ENCODE measurements around the gene STXBP3. TPM values are rescaled to one million over a fixed set of nuclear protein-coding genes. Genes with fewer than 3 reads are reported as not detected.
A peak's percentile ranks its signal among the peaks of the same experiment; 100 is the strongest.

STXBP3 gene
- polyA plus RNA-seq, 1 experiment: 44.0 TPM

- no peaks in the 10 kb centered on the region for H3K9me3 ChIP-seq (ENCODE audit: control insufficient read depth, insufficient read depth, low read length)
- no peaks in the 10 kb centered on the region for H3K27me3 ChIP-seq (ENCODE audit: control insufficient read depth, insufficient read depth, low read length)
- H3K27ac ChIP-seq (ENCODE audit: low read depth, low read length): peak overlapping the region; percentile 76
- no peak for DNase-seq (ENCODE audit: low read depth, low spot score)
- CTCF ChIA-PET: interaction anchor here (0.6 to 6.5 kb wide), 35 partner anchors 10 to 1627 kb away, joined by 3 to 211 read pairs (median 4); partner anchors contain the start of genes AKNAD1, GPSM2 and HENMT1
- TF ChIP-seq, protein P1, sequence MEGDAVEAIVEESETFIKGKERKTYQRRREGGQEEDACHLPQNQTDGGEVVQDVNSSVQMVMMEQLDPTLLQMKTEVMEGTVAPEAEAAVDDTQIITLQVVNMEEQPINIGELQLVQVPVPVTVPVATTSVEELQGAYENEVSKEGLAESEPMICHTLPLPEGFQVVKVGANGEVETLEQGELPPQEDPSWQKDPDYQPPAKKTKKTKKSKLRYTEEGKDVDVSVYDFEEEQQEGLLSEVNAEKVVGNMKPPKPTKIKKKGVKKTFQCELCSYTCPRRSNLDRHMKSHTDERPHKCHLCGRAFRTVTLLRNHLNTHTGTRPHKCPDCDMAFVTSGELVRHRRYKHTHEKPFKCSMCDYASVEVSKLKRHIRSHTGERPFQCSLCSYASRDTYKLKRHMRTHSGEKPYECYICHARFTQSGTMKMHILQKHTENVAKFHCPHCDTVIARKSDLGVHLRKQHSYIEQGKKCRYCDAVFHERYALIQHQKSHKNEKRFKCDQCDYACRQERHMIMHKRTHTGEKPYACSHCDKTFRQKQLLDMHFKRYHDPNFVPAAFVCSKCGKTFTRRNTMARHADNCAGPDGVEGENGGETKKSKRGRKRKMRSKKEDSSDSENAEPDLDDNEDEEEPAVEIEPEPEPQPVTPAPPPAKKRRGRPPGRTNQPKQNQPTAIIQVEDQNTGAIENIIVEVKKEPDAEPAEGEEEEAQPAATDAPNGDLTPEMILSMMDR (IDR thresholded peaks at IDR 0.05; ENCODE audit: low read depth, low read length): peak; percentile 77
- H3K4me3 ChIP-seq (ENCODE audit: low read depth, low read length): peak overlapping the region; percentile 23; the same call in 1 of the 2 replicates
- POLR2A ChIA-PET: interaction anchor here (0.9 to 1.6 kb wide), 2 partner anchors 12 to 48 kb away, joined by 3 to 4 read pairs; partner anchors contain the start of gene GPSM2
Observed at GRCh38 chr1:108828074-108828961, 81.8 kb downstream of the STXBP3 start.

- no peak overlapping the region for H3K27ac ChIP-seq (ENCODE audit: low read depth, low read length)
- no peak overlapping the region for H3K4me3 ChIP-seq (ENCODE audit: low read depth, low read length)
- ChIA-PET CTCF (interaction anchor here (1.1 to 6.5 kb wide), 7 partner anchors 9 to 87 kb away, joined by 4 to 211 read pairs (median 18); no protein-coding TSS in a partner anchor), POLR2A (interaction anchor here (0.9 to 1.6 kb wide), 2 partner anchors 13 to 47 kb away, joined by 3 to 4 read pairs; partner anchors contain the start of gene GPSM2)
- no peaks in the 10 kb centered on the region for H3K9me3 ChIP-seq (ENCODE audit: control insufficient read depth, insufficient read depth, low read length)
- TF ChIP-seq, protein P1 (IDR thresholded peaks at IDR 0.05; ENCODE audit: low read depth, low read length): no peak
- no peaks in the 10 kb centered on the region for H3K27me3 ChIP-seq (ENCODE audit: control insufficient read depth, insufficient read depth, low read length)
- DNase-seq (ENCODE audit: low read depth, low spot score): no peak
Observed at GRCh38 chr1:108829498-108829916, 83.0 kb downstream of the STXBP3 start.

GRCh38 chr1:108830119-108831008 lies 83.9 kb downstream of the STXBP3 start:
- Histone ChIP-seq H3K9me3 (ENCODE audit: control insufficient read depth, insufficient read depth, low read length) (no peaks in the 10 kb centered on the region), H3K27ac (ENCODE audit: low read depth, low read length) (peak overlapping the region; percentile 96), H3K27me3 (ENCODE audit: control insufficient read depth, insufficient read depth, low read length) (no peaks in the 10 kb centered on the region), H3K4me3 (ENCODE audit: low read depth, low read length) (peak overlapping the region; percentile 48)
- TF ChIP-seq, protein P1 (IDR thresholded peaks at IDR 0.05; ENCODE audit: low read depth, low read length): no peak
- peak; percentile 89 for DNase-seq (ENCODE audit: low read depth, low spot score)
- POLR2A ChIA-PET: interaction anchor here (0.8 to 1.6 kb wide), 4 partner anchors 14 to 48 kb away, joined by 3 to 11 read pairs (median 4); partner anchors contain the start of gene GPSM2
- CTCF ChIA-PET: interaction anchor here (0.6 to 6.5 kb wide), 6 partner anchors 8 to 446 kb away, joined by 3 to 211 read pairs (median 4); no protein-coding TSS in a partner anchor

- ChIA-PET CTCF (interaction anchor here (0.6 to 6.5 kb wide), 4 partner anchors 9 to 139 kb away, joined by 3 to 211 read pairs (median 3); partner anchors contain the start of gene PRPF38B), POLR2A (interaction anchor here (0.7 to 1.4 kb wide), 4 partner anchors 9 to 47 kb away, joined by 3 to 11 read pairs (median 4); partner anchors contain the start of gene GPSM2)
- DNase-seq (ENCODE audit: low read depth, low spot score): no peak
- Histone ChIP-seq H3K27ac (ENCODE audit: low read depth, low read length) (peak overlapping the region; percentile 96), H3K4me3 (ENCODE audit: low read depth, low read length) (peak overlapping the region; percentile 31), H3K9me3 (ENCODE audit: control insufficient read depth, insufficient read depth, low read length) (no peaks in the 10 kb centered on the region), H3K27me3 (ENCODE audit: control insufficient read depth, insufficient read depth, low read length) (no peaks in the 10 kb centered on the region)
- TF ChIP-seq, protein P1 (IDR thresholded peaks at IDR 0.05; ENCODE audit: low read depth, low read length): no peak
Observed at GRCh38 chr1:108831225-108831624, 84.8 kb downstream of the STXBP3 start.
